Memory B cell (primary cell): Measurements from ENCODE around the gene TCERG1L.
"Not testable (repeated sequence)": the region's sequence is repeated elsewhere in the genome, so short reads cannot be mapped to it uniquely, and the experiment has no call there.

Experiments used
- ATAC-seq: fragments of 150-1000 bp; cut with Tn5 transposase; 2 replicates; pipeline ENCODE4 v1.10.0; 2021; ENCODE audit warnings: low read depth, mild to moderate bottlenecking, moderate library complexity
- DNase-seq, 2 donors: peaks; one replicate each; pipeline ENCODE4 v3.0.0; 2022; ENCODE audit warnings: low spot score in 2 of 2
- H3K27ac Mint-ChIP-seq: one replicate; pipeline ENCODE4 v1.8.0; 2022; ENCODE audit warnings: mild to moderate bottlenecking, moderate library complexity, mixed read lengths
- H3K27me3 Mint-ChIP-seq: one replicate; pipeline ENCODE4 v1.8.0; 2022; ENCODE audit warnings: mixed read lengths
- H3K36me3 Mint-ChIP-seq: one replicate; pipeline ENCODE4 v1.8.0; 2022; ENCODE audit warnings: mild to moderate bottlenecking, mixed read lengths
- H3K4me1 Mint-ChIP-seq: one replicate; pipeline ENCODE4 v1.8.0; 2022; ENCODE audit warnings: mixed read lengths
- H3K4me3 Mint-ChIP-seq: one replicate; pipeline ENCODE4 v1.8.0; 2022; ENCODE audit warnings: mild to moderate bottlenecking, moderate library complexity, mixed read lengths
- H3K9me3 Mint-ChIP-seq: one replicate; pipeline ENCODE4 v1.8.0; 2022; ENCODE audit warnings: mixed read lengths

TCERG1L gene

GRCh38 chr10:131183546-131184045 lies 127.9 kb downstream of the TCERG1L start:
- Mint-ChIP-seq H3K36me3 (no peaks in the 10 kb centered on the region), H3K4me1 (no peaks in the 10 kb centered on the region), H3K4me3 (no peak overlapping the region), H3K27ac (no peak overlapping the region), H3K9me3 (peaks cover 2% of the 10 kb centered on the region), H3K27me3 (peaks cover 3% of the 10 kb centered on the region)
- DNase-seq: no peak
- ATAC-seq: no peak

GRCh38 chr10:131181456-131181855 lies 130.1 kb downstream of the TCERG1L start:
- Mint-ChIP-seq H3K36me3 (no peaks in the 10 kb centered on the region), H3K4me1 (no peaks in the 10 kb centered on the region), H3K27me3 (peaks cover 3% of the 10 kb centered on the region), H3K4me3 (no peak overlapping the region), H3K27ac (no peak overlapping the region), H3K9me3 (peaks cover 2% of the 10 kb centered on the region)
- DNase-seq (no peak), ATAC-seq (no peak)

- no peak for DNase-seq
- Mint-ChIP-seq H3K27me3 (peaks cover 3% of the 10 kb centered on the region), H3K4me1 (no peaks in the 10 kb centered on the region), H3K9me3 (no peaks in the 10 kb centered on the region), H3K4me3 (no peak overlapping the region), H3K36me3 (no peaks in the 10 kb centered on the region), H3K27ac (no peak overlapping the region)
- no peak for ATAC-seq
These were observed 130.6 kb downstream of the TCERG1L start for GRCh38 chr10:131180740-131181415.

GRCh38 chr10:131180086-131180485 lies 131.4 kb downstream of the TCERG1L start:
- Mint-ChIP-seq H3K27ac (no peak overlapping the region), H3K4me3 (no peak overlapping the region), H3K27me3 (peaks cover 3% of the 10 kb centered on the region), H3K9me3 (peaks cover 2% of the 10 kb centered on the region), H3K4me1 (no peaks in the 10 kb centered on the region), H3K36me3 (no peaks in the 10 kb centered on the region)
- DNase-seq (no peak), ATAC-seq (no peak)

GRCh38 chr10:131179361-131179760 lies 132.2 kb downstream of the TCERG1L start:
- no peak overlapping the region for H3K27ac Mint-ChIP-seq
- no peak for ATAC-seq
- no peaks in the 10 kb centered on the region for H3K36me3 Mint-ChIP-seq
- H3K4me3 Mint-ChIP-seq: no peak overlapping the region
- peaks cover 2% of the 10 kb centered on the region for H3K9me3 Mint-ChIP-seq
- DNase-seq: no peak
- H3K27me3 Mint-ChIP-seq: peaks cover 3% of the 10 kb centered on the region
- no peaks in the 10 kb centered on the region for H3K4me1 Mint-ChIP-seq

GRCh38 chr10:131178521-131179331 lies 132.8 kb downstream of the TCERG1L start:
- H3K27me3 Mint-ChIP-seq: peaks cover 3% of the 10 kb centered on the region
- H3K9me3 Mint-ChIP-seq: peaks cover 2% of the 10 kb centered on the region

GRCh38 chr10:131177431-131178327 lies 133.8 kb downstream of the TCERG1L start:
- H3K9me3 Mint-ChIP-seq: peaks cover 2% of the 10 kb centered on the region
- DNase-seq (no peak), ATAC-seq (no peak)
- no peaks in the 10 kb centered on the region for H3K36me3 Mint-ChIP-seq
- peaks cover 3% of the 10 kb centered on the region for H3K27me3 Mint-ChIP-seq
- H3K27ac Mint-ChIP-seq: no peak overlapping the region
- no peaks in the 10 kb centered on the region for H3K4me1 Mint-ChIP-seq
- no peak overlapping the region for H3K4me3 Mint-ChIP-seq

More at GRCh38 chr10:131178521-131179331, 132.8 kb downstream of the TCERG1L start:
- H3K4me1 Mint-ChIP-seq: no peaks in the 10 kb centered on the region
- no peaks in the 10 kb centered on the region for H3K36me3 Mint-ChIP-seq
- ATAC-seq (no peak), DNase-seq (no peak)
- no peak overlapping the region for H3K27ac Mint-ChIP-seq
- H3K4me3 Mint-ChIP-seq: no peak overlapping the region

- Mint-ChIP-seq H3K27me3 (peaks cover 2% of the 10 kb centered on the region), H3K27ac (no peak overlapping the region), H3K4me1 (no peaks in the 10 kb centered on the region), H3K36me3 (no peaks in the 10 kb centered on the region), H3K4me3 (no peak overlapping the region), H3K9me3 (peaks cover 2% of the 10 kb centered on the region)
- DNase-seq (no peak), ATAC-seq (no peak)
These were observed 134.6 kb downstream of the TCERG1L start for GRCh38 chr10:131176907-131177306.

- not testable (repeated sequence) for H3K4me1 Mint-ChIP-seq, H3K9me3 Mint-ChIP-seq, H3K27ac Mint-ChIP-seq, H3K36me3 Mint-ChIP-seq, H3K4me3 Mint-ChIP-seq, ATAC-seq, DNase-seq, H3K27me3 Mint-ChIP-seq
These were observed 135.2 kb downstream of the TCERG1L start for GRCh38 chr10:131176324-131176723.

GRCh38 chr10:131175891-131176290 lies 135.6 kb downstream of the TCERG1L start:
- no peak for ATAC-seq
- H3K4me3 Mint-ChIP-seq: no peak overlapping the region
- no peaks in the 10 kb centered on the region for H3K27me3 Mint-ChIP-seq
- H3K36me3 Mint-ChIP-seq: no peaks in the 10 kb centered on the region
- peaks cover 2% of the 10 kb centered on the region for H3K9me3 Mint-ChIP-seq
- no peaks in the 10 kb centered on the region for H3K4me1 Mint-ChIP-seq
- no peak overlapping the region for H3K27ac Mint-ChIP-seq
- DNase-seq: no peak

- no peaks in the 10 kb centered on the region for H3K36me3 Mint-ChIP-seq
- H3K9me3 Mint-ChIP-seq: peaks cover 2% of the 10 kb centered on the region
- DNase-seq (no peak), ATAC-seq (no peak)
- H3K27me3 Mint-ChIP-seq: no peaks in the 10 kb centered on the region
- H3K27ac Mint-ChIP-seq: no peak overlapping the region
- no peaks in the 10 kb centered on the region for H3K4me1 Mint-ChIP-seq
- no peak overlapping the region for H3K4me3 Mint-ChIP-seq
These were observed 136.6 kb downstream of the TCERG1L start for GRCh38 chr10:131174651-131175540.

GRCh38 chr10:131174211-131174565 lies 137.3 kb downstream of the TCERG1L start:
- ATAC-seq: no peak
- no peak for DNase-seq
- H3K27ac Mint-ChIP-seq: no peak overlapping the region
- no peak overlapping the region for H3K4me3 Mint-ChIP-seq
- no peaks in the 10 kb centered on the region for H3K4me1 Mint-ChIP-seq
- H3K27me3 Mint-ChIP-seq: no peaks in the 10 kb centered on the region
- no peaks in the 10 kb centered on the region for H3K36me3 Mint-ChIP-seq
- peaks cover 2% of the 10 kb centered on the region for H3K9me3 Mint-ChIP-seq

GRCh38 chr10:131173484-131174210 lies 137.9 kb downstream of the TCERG1L start:
- H3K36me3 Mint-ChIP-seq: no peaks in the 10 kb centered on the region
- H3K27me3 Mint-ChIP-seq: no peaks in the 10 kb centered on the region
- no peak for DNase-seq
- H3K9me3 Mint-ChIP-seq: peaks cover 2% of the 10 kb centered on the region
- no peaks in the 10 kb centered on the region for H3K4me1 Mint-ChIP-seq
- H3K4me3 Mint-ChIP-seq: no peak overlapping the region
- no peak overlapping the region for H3K27ac Mint-ChIP-seq
- ATAC-seq: no peak
